K562 (cell line): ENCODE measurements around the gene TP53BP1. TPM values are rescaled to one million over a fixed set of nuclear protein-coding genes. Genes with fewer than 3 reads are reported as not detected.

Source experiments
- ATAC-seq: fragments of 200-7000 bp; cut with Tn5 transposase; 3 replicates; pipeline ENCODE4 v1.9.1; 2020; ENCODE audit warnings: moderate library complexity
- BruUV-seq: library from RNA; stranded (reverse); fragments of 400-500 nt; replicated peaks from 2 replicates; lab custom pipeline; 2021; lab: Mats Ljungman, UMichigan
- CTCF ChIA-PET: fragments of 300-600 bp; formaldehyde crosslinking; extraction: SDS; loops from one replicate; lab custom pipeline; 2021; ENCODE audit warnings: low intra/inter-chr PET ratio; lab: Yijun Ruan, JAX
- POLR2A ChIA-PET: fragments of 300-600, 350-650 bp; sonication (Branson Sonifier 250); formaldehyde crosslinking; extraction: SDS; loops from one replicate; lab custom pipeline; 2021; ENCODE audit warnings: antibody characterized with exemption, inconsistent platforms; lab: Yijun Ruan, JAX
- DNase-seq, 4 experiments: peaks; one replicate each; pipeline versions ENCODE4 v3.0.0 to v3.0.0-alpha.2; 2011 to 2018; ENCODE audit warnings: low spot score in 3 of 4, mixed read lengths in 3 of 4; ENCODE audit errors: extremely low read depth in 1 of 4
- FAIRE-seq: peaks from 2 replicates; lab custom pipeline; 2011; peaks lifted over from hg19 to GRCh38; lab: Jason Lieb, UNC
- H2AFZ ChIP-seq: 2 replicates; pipeline ENCODE4 v1.6.0; 2011; ENCODE audit warnings: low read depth, low read length, control low read depth, inconsistent platforms
- H3K27ac ChIP-seq: fragments of 200-600 bp; 3 replicates; pipeline ENCODE4 v1.8.0; 2011; ENCODE audit warnings: low read depth, mild to moderate bottlenecking, control low read depth, inconsistent platforms, low read length, moderate library complexity, mixed read lengths; ENCODE audit errors: extremely low read depth
- H3K27me3 ChIP-seq, 2 experiments: fragments of 300-600 bp in 1 of 2; 2 replicates in 1 of 2; 3 replicates in 1 of 2; pipeline versions ENCODE4 v1.6.0 to v1.8.0; 2011; ENCODE audit warnings: inconsistent platforms in 2 of 2, low read length in 2 of 2, mild to moderate bottlenecking in 1 of 2, mixed read lengths in 1 of 2, moderate library complexity in 1 of 2; ENCODE audit not compliant: control insufficient read depth in 2 of 2, insufficient read depth in 2 of 2
- H3K36me3 ChIP-seq: fragments of 300-600 bp; 3 replicates; pipeline ENCODE4 v1.8.0; 2011; ENCODE audit warnings: mild to moderate bottlenecking, low read length, inconsistent platforms; ENCODE audit not compliant: control insufficient read depth, insufficient read depth
- H3K4me1 ChIP-seq, 2 experiments: fragments of 200-600 bp in 1 of 2; replicated peaks in 1 of 2; 2 replicates in 1 of 2; 3 replicates in 1 of 2; pipeline versions ENCODE4 v1.5.1 to v1.8.0; 2011; ENCODE audit warnings: inconsistent platforms in 2 of 2, low read length in 2 of 2, mild to moderate bottlenecking in 1 of 2, mixed read lengths in 1 of 2, moderate library complexity in 1 of 2; ENCODE audit not compliant: control insufficient read depth in 2 of 2, insufficient read depth in 2 of 2
- H3K4me2 ChIP-seq: 2 replicates; pipeline ENCODE4 v1.6.1; 2011; ENCODE audit warnings: low read length, control low read depth, inconsistent platforms, mixed read lengths; ENCODE audit not compliant: insufficient read depth
- H3K4me3 ChIP-seq: fragments of 200-600 bp; sonication (generic), shearing (Covaris generic); 2 replicates; pipeline ENCODE4 v1.5.1; 2016; ENCODE audit warnings: control low read depth, inconsistent platforms
- H3K79me2 ChIP-seq: fragments of 200-600 bp; 3 replicates; pipeline ENCODE4 v1.8.0; 2011; ENCODE audit warnings: low read length, inconsistent platforms; ENCODE audit not compliant: control insufficient read depth, insufficient read depth
- H3K9ac ChIP-seq, 2 experiments: 2 replicates each; pipeline versions ENCODE4 v1.6.0 to v1.6.1; 2011; ENCODE audit warnings: low read depth in 2 of 2, low read length in 2 of 2, control low read depth in 1 of 2, inconsistent platforms in 1 of 2, mild to moderate bottlenecking in 1 of 2, mixed read lengths in 1 of 2; ENCODE audit not compliant: insufficient read depth in 1 of 2
- H3K9me1 ChIP-seq: one replicate; pipeline ENCODE4 v1.6.0; 2011; ENCODE audit warnings: inconsistent platforms, mild to moderate bottlenecking, low read length, moderate library complexity; ENCODE audit not compliant: control insufficient read depth, insufficient read depth
- H3K9me3 ChIP-seq: replicated peaks from 2 replicates; pipeline ENCODE4 v1.5.1; 2011; ENCODE audit warnings: low read depth, low read length, inconsistent platforms; ENCODE audit not compliant: control insufficient read depth, insufficient read depth
- H4K20me1 ChIP-seq: replicated peaks from 2 replicates; pipeline ENCODE4 v1.6.1; 2011; ENCODE audit warnings: low read length, inconsistent platforms, mixed read lengths; ENCODE audit not compliant: control insufficient read depth, insufficient read depth
- BMI1 ChIP-seq: fragments of 150-350 bp; IDR thresholded peaks from 2 replicates; pipeline ENCODE4 v1.6.1; 2014; ENCODE audit warnings: low read length
- CBFA2T3 ChIP-seq: fragments of 450-650 bp; IDR thresholded peaks from 2 replicates; pipeline ENCODE4 v1.6.1; 2017
- ZFX ChIP-seq: sonication (generic); formaldehyde crosslinking; IDR thresholded peaks from 2 replicates; pipeline ENCODE4 v1.8.0; 2022; ENCODE audit warnings: mild to moderate bottlenecking, missing genetic modification reagents, moderate library complexity
- ZNF24 ChIP-seq: fragments of 450-650 bp; IDR thresholded peaks from 2 replicates; pipeline ENCODE4 v1.6.1; 2016
- WGBS: fragments of 100-300 bp; shearing (Covaris generic); methylation state at CpG from one replicate; pipeline ENCODE4 v1.1.6; 2016; ENCODE audit warnings: low coverage, mixed read lengths; ENCODE audit not compliant: insufficient coverage; ENCODE audit errors: missing lambda C conversion rate; 5-methylcytosine and 5-hydroxymethylcytosine counted together
- in situ Hi-C: fragments of 300-500 bp; cut with MboI; formaldehyde crosslinking; loops from 4 replicates; pipeline ENCODE4 v1.15.0; 2018; ENCODE audit warnings: inconsistent platforms, mixed read lengths
- intact Hi-C: fragments of 100-400 bp; cut with micrococcal nuclease; formaldehyde crosslinking; loops from 2 replicates; pipeline ENCODE4 v1.14.2; 2022
- polyA plus RNA-seq, 8 experiments: library from polyadenylated mRNA; depleted of rRNA in 4 of 8; stranded (reverse) in 5 of 8; unstranded in 3 of 8; fragments of >200 nt; fragmentation: Nextera tagmentation in 2 of 8; fragmentation: Illumina TruSeq in 1 of 8; extraction: Ambion mirVana in 2 of 8; extraction: Trizol in 1 of 8; gene quantifications; 2 replicates each; pipeline versions ENCODE4 v1.2.1 to v1.2.3, GENCODE V29; 2011 to 2014; ENCODE audit warnings: inconsistent platforms in 1 of 8, missing spikeins in 1 of 8
- total RNA-seq, 7 experiments: library from RNA; depleted of rRNA in 6 of 7; stranded (reverse); fragments of >200 nt in 6 of 7; fragmentation: Illumina TruSeq in 2 of 7; extraction: Trizol in 2 of 7; gene quantifications; 2 replicates each; pipeline versions ENCODE4 v1.2.1 to v1.2.3, GENCODE V29; 2011 to 2021; ENCODE audit warnings: low replicate concordance in 1 of 7
- TF ChIP-seq, protein P1 (sequence below): fragments of 450-650 bp; formaldehyde crosslinking; IDR thresholded peaks from 2 replicates; pipeline ENCODE4 v1.4.0; 2022; ENCODE audit warnings: missing genetic modification characterization

Gene TP53BP1
- total and polyA plus RNA-seq, 9 of the 15 experiments (the other 6 are each of a cell fraction or from before 2014, with no cell fraction given): 5.7 to 63.3 (median 30.9) TPM

DNA sequence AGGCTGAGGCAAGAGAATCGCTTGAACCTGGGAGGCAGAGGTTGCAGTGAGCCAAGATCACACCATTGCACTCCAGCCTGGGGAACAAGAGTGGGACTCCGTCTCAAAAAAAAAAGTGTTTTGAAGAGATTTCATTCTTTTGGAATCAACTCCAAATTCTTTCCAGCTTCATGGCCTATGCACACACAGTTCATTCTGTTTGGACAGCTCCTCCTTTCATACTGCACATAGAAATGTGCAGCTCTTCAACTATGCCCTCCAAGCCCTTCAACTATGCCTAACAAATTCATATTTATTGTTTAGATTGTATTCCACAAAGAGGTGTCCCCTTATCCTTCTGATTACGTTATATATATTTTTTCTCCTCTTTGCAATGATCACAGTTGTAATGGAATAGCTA lies 4.2 kb downstream of the TP53BP1 start:
- H3K79me2 ChIP-seq: peaks cover 10% of the 10 kb centered on the region; the same call in 1 of the 3 replicates
- H3K4me3 ChIP-seq: no peak overlapping the region
- ATAC-seq (no peak), FAIRE-seq (no peak), DNase-seq (no peak)
- no peaks in the 10 kb centered on the region for H3K27me3 ChIP-seq
- intact Hi-C loops (no loop called here), in situ Hi-C loops (no loop called here)
- TF ChIP-seq ZNF24: no peak
- TF ChIP-seq, protein P1, sequence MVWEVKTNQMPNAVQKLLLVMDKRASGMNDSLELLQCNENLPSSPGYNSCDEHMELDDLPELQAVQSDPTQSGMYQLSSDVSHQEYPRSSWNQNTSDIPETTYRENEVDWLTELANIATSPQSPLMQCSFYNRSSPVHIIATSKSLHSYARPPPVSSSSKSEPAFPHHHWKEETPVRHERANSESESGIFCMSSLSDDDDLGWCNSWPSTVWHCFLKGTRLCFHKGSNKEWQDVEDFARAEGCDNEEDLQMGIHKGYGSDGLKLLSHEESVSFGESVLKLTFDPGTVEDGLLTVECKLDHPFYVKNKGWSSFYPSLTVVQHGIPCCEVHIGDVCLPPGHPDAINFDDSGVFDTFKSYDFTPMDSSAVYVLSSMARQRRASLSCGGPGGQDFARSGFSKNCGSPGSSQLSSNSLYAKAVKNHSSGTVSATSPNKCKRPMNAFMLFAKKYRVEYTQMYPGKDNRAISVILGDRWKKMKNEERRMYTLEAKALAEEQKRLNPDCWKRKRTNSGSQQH (CRISPR knock-in tag): no peak
- no peak for TF ChIP-seq CBFA2T3
- TF ChIP-seq BMI1: no peak
- TF ChIP-seq ZFX (CRISPR knock-in tag): no peak
- 80% methylated on average over 3 of the region's 3 CpGs for WGBS
- no TSS peak for BruUV-seq
- ChIA-PET POLR2A (no interaction called here), CTCF (no interaction called here)
- no peaks in the 10 kb centered on the region for H3K9me1 ChIP-seq
- no peaks in the 10 kb centered on the region for H3K9me3 ChIP-seq
- H3K4me2 ChIP-seq: no peak overlapping the region
- no peak overlapping the region for H3K9ac ChIP-seq
- H2AFZ ChIP-seq: no peak overlapping the region
- H3K36me3 ChIP-seq: peaks cover 54% of the 10 kb centered on the region
- no peaks in the 10 kb centered on the region for H4K20me1 ChIP-seq
- peaks cover 10 to 11% of the 10 kb centered on the region in 2 experiments for H3K4me1 ChIP-seq
- H3K27ac ChIP-seq: no peak overlapping the region
